ENCODE results near the gene SPIN2B. TPM values are rescaled to one million over a fixed set of nuclear protein-coding genes. Genes with fewer than 3 reads are reported as not detected.

Gene SPIN2B
- total RNA-seq (2022; extraction: Qiagen RNA extraction; ENCODE audit: low read depth), result 9.2 to 11.5 TPM (median 9.5 TPM) in 5 replicates

DNA sequence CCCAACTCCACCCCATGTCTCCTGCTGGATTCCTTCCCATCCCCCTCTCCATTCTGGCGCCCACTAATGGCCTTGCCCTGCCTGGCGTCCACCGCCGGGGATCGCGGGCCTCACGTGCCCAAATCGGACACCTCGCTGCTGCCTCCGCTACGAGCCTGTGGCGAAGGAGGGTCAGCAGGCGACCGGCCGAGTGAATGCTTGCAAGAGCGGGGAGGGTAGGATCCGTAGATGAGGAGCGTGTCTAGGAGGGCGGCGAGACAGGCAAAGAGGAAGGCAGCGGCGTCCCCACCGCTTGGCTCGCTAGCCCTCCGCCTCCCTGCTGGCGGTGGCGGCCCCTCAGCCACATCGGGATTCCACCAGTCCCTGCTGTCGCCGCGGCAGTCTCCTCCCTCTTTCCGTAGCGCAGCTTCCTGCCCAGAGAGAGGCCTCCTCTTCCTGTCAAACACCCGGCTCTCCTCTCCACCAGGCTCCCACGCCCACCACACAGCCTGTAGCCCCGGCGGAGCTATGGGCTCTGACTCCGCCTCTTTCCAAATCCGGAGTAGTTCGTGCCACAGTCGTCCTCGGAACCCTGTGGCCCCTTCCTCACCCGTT is at the start of gene SPIN2B:
Gene SPIN2B (minus strand): TSS at position 387 of the 594 bp plus-strand sequence.

DNA sequence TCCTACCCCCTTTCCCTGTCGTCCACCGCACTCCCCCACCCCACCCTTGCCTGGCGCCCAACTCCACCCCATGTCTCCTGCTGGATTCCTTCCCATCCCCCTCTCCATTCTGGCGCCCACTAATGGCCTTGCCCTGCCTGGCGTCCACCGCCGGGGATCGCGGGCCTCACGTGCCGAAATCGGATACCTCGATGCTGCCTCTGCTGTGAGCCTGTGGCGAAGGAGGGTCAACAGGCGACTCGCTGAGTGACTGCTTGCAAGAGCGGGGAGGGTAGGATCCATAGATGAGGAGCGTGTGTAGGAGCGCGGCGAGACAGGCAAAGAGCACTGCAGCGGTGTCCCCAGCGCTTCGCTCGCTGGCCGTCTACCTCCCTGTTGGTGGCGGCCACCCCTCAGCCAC is 15.7 kb upstream of the SPIN2B start, which contains the start of gene SPIN2A:
Gene SPIN2A (minus strand): TSS at position 325 of the 400 bp plus-strand sequence. CDS start 800 bp downstream, outside the sequence.

Other genes starting within 250 kb of the SPIN2B start
- 5.2 to 7.1 TPM (median 6.2 TPM) in 5 replicates for gene SPIN3, start 126.0 kb downstream of the SPIN2B start, total RNA-seq (2022; extraction: Qiagen RNA extraction; ENCODE audit: low read depth)
- gene SPIN2A, start 15.8 kb upstream of the SPIN2B start, total RNA-seq (2022; extraction: Qiagen RNA extraction; ENCODE audit: low read depth), result 0.11 to 0.22 TPM (median 0.13 TPM) in 4 of 5 replicates, not detected in the other
- gene FAAH2, start 165.2 kb upstream of the SPIN2B start, total RNA-seq (2022; extraction: Qiagen RNA extraction; ENCODE audit: low read depth), result 0.07 to 0.12 TPM (median 0.10 TPM) in 3 of 5 replicates, not detected in the others